ENCODE data around the gene NOL12. TPM values are rescaled to one million over a fixed set of nuclear protein-coding genes. Genes with fewer than 3 reads are reported as not detected.
"Not testable (repeated sequence)": the region's sequence is repeated elsewhere in the genome, so short reads cannot be mapped to it uniquely, and the experiment has no call there.

Gene NOL12
- total and polyA plus RNA-seq, 5 donors = 13.5 to 16.4 (median 14.5) TPM

- ATAC-seq = no peak
- intact Hi-C loops (cut with DNase I) = loop anchor here in 2 of 4 donors (5.0 to 10.0 kb wide), 2 partner anchors 35 to 147 kb away; no protein-coding TSS in a partner anchor
- Histone ChIP-seq H3K9me3 (ENCODE audit: control insufficient read depth, low read length) (no peaks in the 10 kb centered on the region), H3K27ac (ENCODE audit: low read length) (no peak overlapping the region), H3K27me3 (ENCODE audit: control insufficient read depth, insufficient read depth) (no peaks in the 10 kb centered on the region), H3K4me1 (ENCODE audit: control insufficient read depth, insufficient read depth, low read length) (no peaks in the 10 kb centered on the region), H3K4me3 (ENCODE audit: low read length) (no peak overlapping the region)
- WGBS = 93% methylated on average over 9 of the region's 9 CpGs
- DNase-seq = no peak
Observed at GRCh38 chr22:37647317-37647716, 38.8 kb upstream of the NOL12 start.

- H3K4me1 ChIP-seq (ENCODE audit: control insufficient read depth, insufficient read depth, low read length) = no peaks in the 10 kb centered on the region
- WGBS = 83% methylated on average over 9 of the region's 9 CpGs
- intact Hi-C loops (cut with DNase I) = loop anchor here in 2 of 4 donors (5.0 to 10.0 kb wide), 2 partner anchors 34 to 147 kb away; no protein-coding TSS in a partner anchor
- DNase-seq (no peak), ATAC-seq (no peak)
- H3K27ac ChIP-seq (ENCODE audit: low read length) = no peak overlapping the region
- H3K27me3 ChIP-seq (ENCODE audit: control insufficient read depth, insufficient read depth) = no peaks in the 10 kb centered on the region
- H3K9me3 ChIP-seq (ENCODE audit: control insufficient read depth, low read length) = no peaks in the 10 kb centered on the region
- H3K4me3 ChIP-seq (ENCODE audit: low read length) = no peak overlapping the region
Observed at GRCh38 chr22:37647928-37648327, 38.2 kb upstream of the NOL12 start.

- ATAC-seq (no peak), DNase-seq (no peak)
- 96% methylated on average over 17 of the region's 17 CpGs for WGBS
- H3K27me3 ChIP-seq (ENCODE audit: control insufficient read depth, insufficient read depth) = no peaks in the 10 kb centered on the region
- H3K4me1 ChIP-seq (ENCODE audit: control insufficient read depth, insufficient read depth, low read length) = no peaks in the 10 kb centered on the region
- intact Hi-C loops (cut with DNase I) = no loop called here
- no peak overlapping the region for H3K27ac ChIP-seq (ENCODE audit: low read length)
- no peak overlapping the region for H3K4me3 ChIP-seq (ENCODE audit: low read length)
- no peaks in the 10 kb centered on the region for H3K9me3 ChIP-seq (ENCODE audit: control insufficient read depth, low read length)
Observed at GRCh38 chr22:37650463-37651136, 35.5 kb upstream of the NOL12 start.

- Histone ChIP-seq H3K4me1 (ENCODE audit: control insufficient read depth, insufficient read depth, low read length) (peaks cover 3% of the 10 kb centered on the region), H3K4me3 (ENCODE audit: low read length) (no peak overlapping the region), H3K27ac (ENCODE audit: low read length) (no peak overlapping the region), H3K27me3 (ENCODE audit: control insufficient read depth, insufficient read depth) (no peaks in the 10 kb centered on the region), H3K9me3 (ENCODE audit: control insufficient read depth, low read length) (no peaks in the 10 kb centered on the region)
- intact Hi-C loops (cut with DNase I) = no loop called here
- DNase-seq (no peak), ATAC-seq (no peak)
- WGBS = 79% methylated on average over 14 of the region's 14 CpGs
Observed at GRCh38 chr22:37654563-37655251, 31.4 kb upstream of the NOL12 start.

GRCh38 chr22:37655252-37655563, 30.9 kb upstream of the NOL12 start:
- Histone ChIP-seq H3K4me3 (ENCODE audit: low read length) (no peak overlapping the region), H3K27me3 (ENCODE audit: control insufficient read depth, insufficient read depth) (no peaks in the 10 kb centered on the region), H3K27ac (ENCODE audit: low read length) (no peak overlapping the region), H3K4me1 (ENCODE audit: control insufficient read depth, insufficient read depth, low read length) (peaks cover 5% of the 10 kb centered on the region), H3K9me3 (ENCODE audit: control insufficient read depth, low read length) (no peaks in the 10 kb centered on the region)
- DNase-seq (peak in 1 of 3 donors; percentile 70), ATAC-seq (no peak)
- intact Hi-C loops (cut with DNase I) = no loop called here
- WGBS = 79% methylated on average over 17 of the region's 17 CpGs

- peaks cover 14% of the 10 kb centered on the region for H3K4me1 ChIP-seq (ENCODE audit: control insufficient read depth, insufficient read depth, low read length)
- H3K27me3 ChIP-seq (ENCODE audit: control insufficient read depth, insufficient read depth); H3K4me3 ChIP-seq (ENCODE audit: low read length); DNase-seq; ATAC-seq; intact Hi-C loops (cut with DNase I); H3K9me3 ChIP-seq (ENCODE audit: control insufficient read depth, low read length); H3K27ac ChIP-seq (ENCODE audit: low read length): not testable (repeated sequence)
- WGBS = 95% methylated on average over 4 of the region's 4 CpGs
Observed at GRCh38 chr22:37656583-37656982, 29.6 kb upstream of the NOL12 start.

GRCh38 chr22:37657590-37658132, 28.5 kb upstream of the NOL12 start:
- peaks cover 14% of the 10 kb centered on the region for H3K4me1 ChIP-seq (ENCODE audit: control insufficient read depth, insufficient read depth, low read length)
- peak overlapping the region; percentile 50 for H3K4me3 ChIP-seq (ENCODE audit: low read length)
- peak overlapping the region; percentile 94 for H3K27ac ChIP-seq (ENCODE audit: low read length)
- DNase-seq (no peak), ATAC-seq (no peak)
- WGBS = 8% methylated on average over 6 of the region's 6 CpGs
- no peaks in the 10 kb centered on the region for H3K9me3 ChIP-seq (ENCODE audit: control insufficient read depth, low read length)
- intact Hi-C loops (cut with DNase I) = no loop called here
- H3K27me3 ChIP-seq (ENCODE audit: control insufficient read depth, insufficient read depth) = no peaks in the 10 kb centered on the region

- ATAC-seq = peak; percentile 97 to 98
- Histone ChIP-seq H3K27me3 (ENCODE audit: control insufficient read depth, insufficient read depth) (no peaks in the 10 kb centered on the region), H3K9me3 (ENCODE audit: control insufficient read depth, low read length) (no peaks in the 10 kb centered on the region), H3K27ac (ENCODE audit: low read length) (peak within 1 kb of the TSS; percentile 94), H3K4me3 (ENCODE audit: low read length) (peak within 1 kb of the TSS; percentile 66), H3K4me1 (ENCODE audit: control insufficient read depth, insufficient read depth, low read length) (peaks cover 14% of the 10 kb centered on the region)
- intact Hi-C loops (cut with DNase I) = no loop called here
- DNase-seq = peak; percentile 99 to 100 (median 100)
- WGBS = under 1% methylated on average over 101 of the region's 101 CpGs
Observed at GRCh38 chr22:37658133-37659065, 27.7 kb upstream of the NOL12 start, which contains the start of gene PDXP. PDXP (plus strand) TSS chr22:37658723; CDS start chr22:37658783, 60 bp downstream.

GRCh38 chr22:37659066-37659896, 26.9 kb upstream of the NOL12 start:
- intact Hi-C loops (cut with DNase I) = no loop called here
- ATAC-seq (no peak), DNase-seq (no peak)
- Histone ChIP-seq H3K27ac (ENCODE audit: low read length) (no peak overlapping the region), H3K4me3 (ENCODE audit: low read length) (peak overlapping the region; percentile 66), H3K27me3 (ENCODE audit: control insufficient read depth, insufficient read depth) (no peaks in the 10 kb centered on the region), H3K4me1 (ENCODE audit: control insufficient read depth, insufficient read depth, low read length) (peaks cover 14% of the 10 kb centered on the region), H3K9me3 (ENCODE audit: control insufficient read depth, low read length) (no peaks in the 10 kb centered on the region)
- 2% methylated on average over 68 of the region's 68 CpGs for WGBS

Measured in right cardiac atrium (tissue), 5 donors.